Kidney tubule cell (primary cell): ENCODE measurements around the gene BHLHE40.
A peak's percentile ranks its signal among the peaks of the same experiment; 100 is the strongest.
"Not testable (repeated sequence)": the region's sequence is repeated elsewhere in the genome, so short reads cannot be mapped to it uniquely, and the experiment has no call there.

Source experiments
- DNase-seq: peaks from one replicate; pipeline ENCODE4 v3.0.0-alpha.2; 2018; ENCODE audit warnings: low spot score

Gene BHLHE40

DNA sequence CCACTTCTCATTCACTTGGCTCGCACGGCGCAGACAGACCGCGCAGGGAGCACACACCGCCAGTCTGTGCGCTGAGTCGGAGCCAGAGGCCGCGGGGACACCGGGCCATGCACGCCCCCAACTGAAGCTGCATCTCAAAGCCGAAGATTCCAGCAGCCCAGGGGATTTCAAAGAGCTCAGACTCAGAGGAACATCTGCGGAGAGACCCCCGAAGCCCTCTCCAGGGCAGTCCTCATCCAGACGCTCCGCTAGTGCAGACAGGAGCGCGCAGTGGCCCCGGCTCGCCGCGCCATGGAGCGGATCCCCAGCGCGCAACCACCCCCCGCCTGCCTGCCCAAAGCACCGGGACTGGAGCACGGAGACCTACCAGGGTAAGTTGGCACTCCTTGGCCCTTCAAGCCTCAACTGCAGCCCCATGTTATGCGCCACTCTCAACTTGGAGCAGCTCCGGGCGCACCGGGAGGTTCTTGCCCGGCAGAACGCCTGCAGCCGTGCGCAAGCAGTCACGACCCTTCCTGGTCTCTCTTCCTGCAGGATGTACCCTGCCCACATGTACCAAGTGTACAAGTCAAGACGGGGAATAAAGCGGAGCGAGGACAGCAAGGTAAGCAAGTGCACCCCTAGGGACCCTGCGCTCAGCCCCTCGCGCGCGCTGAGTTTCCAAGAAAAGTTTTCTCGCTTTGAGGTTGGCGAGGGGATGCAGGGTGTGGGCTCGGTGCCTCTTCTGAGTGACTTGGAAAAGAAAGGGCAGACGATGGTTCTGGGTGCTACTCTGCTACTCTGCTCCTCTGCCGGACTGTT lies at the start of gene BHLHE40:
TSS of gene BHLHE40 (plus strand) at position 10 of the 801 bp plus-strand sequence. CDS start at position 292, 282 bp downstream.
- no peak for DNase-seq

DNA sequence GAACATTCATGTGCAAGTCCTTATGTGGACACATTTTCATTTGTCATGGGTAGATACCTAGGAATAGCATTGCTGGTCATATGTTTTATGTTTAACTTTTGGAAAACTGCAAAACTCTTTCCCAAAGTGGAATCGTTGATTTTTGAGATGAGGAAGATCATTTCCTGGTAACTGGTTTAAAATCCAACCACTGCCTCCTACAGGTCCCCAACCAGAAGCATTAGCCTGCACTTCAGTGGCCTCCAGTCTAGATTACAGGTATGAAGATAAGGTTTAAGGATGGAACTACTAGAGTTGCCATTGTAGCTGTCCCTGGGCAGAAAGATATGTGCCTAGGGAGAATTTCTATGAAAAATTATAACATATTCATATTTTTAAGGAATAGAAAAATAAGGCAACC lies 48.7 kb upstream of the BHLHE40 start:
- no peak for DNase-seq

DNA sequence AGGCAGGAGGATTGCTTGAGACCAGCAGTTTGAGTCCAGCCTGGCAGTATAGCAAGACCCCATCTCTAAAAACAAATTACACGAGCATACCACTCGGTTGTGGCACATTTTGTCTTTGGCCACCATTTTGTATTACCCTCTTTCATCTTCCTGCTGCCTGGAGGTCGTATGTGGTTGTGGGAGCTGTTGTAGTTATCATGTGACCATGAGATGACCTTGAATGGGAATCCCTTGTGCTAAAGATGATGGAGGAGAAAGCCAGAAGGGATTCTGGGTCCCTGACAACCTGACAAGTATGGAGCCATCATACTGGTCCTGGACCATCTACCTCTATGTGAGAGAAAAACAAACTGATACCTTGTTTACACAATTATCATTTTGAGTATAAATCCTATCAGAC lies 45.2 kb upstream of the BHLHE40 start:
- DNase-seq: no peak

DNA sequence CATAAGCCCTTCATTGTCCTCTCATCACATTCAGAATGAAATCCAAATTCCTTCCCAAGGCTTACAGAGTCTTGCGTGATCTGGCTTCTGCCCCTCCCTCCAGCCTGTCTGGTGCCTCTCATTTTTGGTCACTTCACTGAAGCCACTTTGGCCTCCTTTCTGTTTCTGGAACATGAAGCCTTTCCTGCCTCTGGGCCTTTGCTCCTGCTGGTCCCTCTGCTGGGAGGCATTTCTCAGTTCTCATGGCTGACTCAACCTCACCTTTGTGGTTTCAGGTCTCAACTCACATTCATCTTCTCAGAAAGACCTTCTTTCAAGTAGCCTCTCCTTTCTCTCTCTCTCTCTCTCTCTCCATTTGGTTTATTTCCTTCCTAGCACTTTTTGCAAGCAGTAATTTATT lies 43.9 kb upstream of the BHLHE40 start:
- peak; percentile 57 for DNase-seq

DNA sequence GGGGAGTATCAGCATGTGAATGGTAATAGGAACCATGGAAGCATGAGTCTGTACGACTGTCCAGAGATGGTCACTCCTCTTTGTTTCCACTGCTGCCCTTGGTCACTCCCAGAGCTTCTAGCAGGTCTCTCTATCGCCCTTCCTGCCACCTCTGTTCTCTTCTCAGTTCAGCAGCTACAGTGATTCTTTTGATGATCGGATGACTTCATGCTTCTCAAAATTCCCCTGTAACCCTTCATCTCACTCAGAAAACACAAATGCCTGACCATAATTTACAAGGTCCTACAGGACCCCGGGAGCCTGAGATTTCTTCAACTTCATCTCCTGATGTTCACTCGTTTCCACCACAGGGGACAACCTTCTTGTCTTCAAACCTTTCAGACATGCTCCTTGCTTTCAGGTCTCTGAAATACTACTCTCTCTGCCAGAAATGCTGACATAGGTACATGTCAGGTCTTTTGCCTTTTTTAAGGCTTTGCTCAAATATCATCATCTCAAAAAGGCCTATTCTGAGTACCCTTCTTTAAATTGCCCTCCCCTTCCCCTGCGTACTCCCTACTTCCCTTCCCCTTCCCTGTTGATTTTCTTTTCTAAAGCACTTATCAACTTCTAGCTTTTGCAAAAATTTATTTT lies 42.1 kb upstream of the BHLHE40 start:
- DNase-seq: no peak

DNA sequence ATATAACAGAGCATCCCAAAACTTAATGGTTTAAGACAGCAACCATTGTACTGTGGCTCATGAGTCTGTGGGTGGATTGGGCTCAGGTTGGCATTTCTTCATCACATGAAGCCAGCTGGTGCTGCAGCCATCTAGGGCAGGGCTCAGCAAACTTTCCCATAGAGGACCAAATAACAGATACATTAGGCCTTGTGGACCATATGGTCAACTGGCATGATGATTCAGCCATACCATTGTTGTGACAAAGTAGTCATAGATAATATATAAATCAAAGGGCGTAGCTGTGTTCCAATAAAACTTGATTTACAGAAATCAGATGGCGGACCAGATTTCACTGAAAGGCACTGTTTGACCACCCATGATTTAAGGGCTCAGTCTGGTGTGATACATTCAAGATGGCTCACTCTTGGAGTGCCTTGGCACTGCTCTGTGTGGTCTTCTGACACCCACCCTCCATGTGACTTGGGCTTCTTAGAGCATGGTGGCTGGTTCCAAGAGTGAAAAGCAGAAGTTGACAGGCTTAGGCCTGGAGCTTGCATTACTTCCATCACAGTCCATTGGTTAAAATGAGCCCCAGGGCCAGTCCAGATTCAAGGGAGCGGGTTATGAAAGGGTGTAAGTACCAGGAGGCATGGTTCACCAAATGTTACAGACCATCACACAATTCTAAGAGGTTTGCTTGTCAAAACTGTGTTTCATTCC lies 40.8 kb upstream of the BHLHE40 start:
- no peak for DNase-seq

DNA sequence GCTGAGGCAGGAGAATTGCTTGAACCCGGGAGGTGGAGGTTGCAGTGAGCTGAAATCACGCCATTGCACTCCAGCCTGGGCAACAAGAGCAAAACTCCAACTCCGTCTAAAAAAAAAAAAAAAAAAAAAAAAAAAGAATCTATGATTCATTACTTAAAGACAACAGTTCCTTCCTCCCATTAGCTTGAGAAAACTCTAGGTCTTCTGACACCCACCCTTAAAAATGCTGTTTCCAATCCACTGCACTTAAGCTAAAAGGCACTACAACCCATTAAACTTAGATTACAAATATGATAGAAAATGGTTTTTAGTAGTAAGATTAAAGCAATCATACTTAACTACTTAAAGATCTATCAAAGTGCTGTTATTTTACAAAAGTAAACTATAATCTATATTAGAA lies 40.0 kb upstream of the BHLHE40 start:
- peak; percentile 33 for DNase-seq

DNA sequence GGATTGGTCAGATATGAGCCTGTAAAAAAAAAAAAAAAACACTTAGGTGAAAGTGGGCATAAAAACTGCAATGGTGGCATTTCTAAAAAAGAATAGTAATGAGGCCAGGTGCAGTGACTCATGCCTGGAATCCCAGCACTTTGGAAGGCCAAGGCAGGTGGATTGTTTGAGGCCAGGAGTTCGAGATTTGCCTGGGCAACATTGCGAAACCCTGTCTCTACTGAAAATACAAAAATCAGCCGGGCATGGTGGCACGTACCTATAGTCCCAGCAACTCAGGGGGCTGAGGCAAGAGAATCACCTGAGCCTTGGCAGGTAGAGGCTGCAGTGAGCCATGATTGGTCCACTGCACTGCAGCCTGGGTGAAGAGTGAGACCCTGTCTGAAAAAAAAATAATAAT lies 38.3 kb upstream of the BHLHE40 start:
- DNase-seq: no peak

DNA sequence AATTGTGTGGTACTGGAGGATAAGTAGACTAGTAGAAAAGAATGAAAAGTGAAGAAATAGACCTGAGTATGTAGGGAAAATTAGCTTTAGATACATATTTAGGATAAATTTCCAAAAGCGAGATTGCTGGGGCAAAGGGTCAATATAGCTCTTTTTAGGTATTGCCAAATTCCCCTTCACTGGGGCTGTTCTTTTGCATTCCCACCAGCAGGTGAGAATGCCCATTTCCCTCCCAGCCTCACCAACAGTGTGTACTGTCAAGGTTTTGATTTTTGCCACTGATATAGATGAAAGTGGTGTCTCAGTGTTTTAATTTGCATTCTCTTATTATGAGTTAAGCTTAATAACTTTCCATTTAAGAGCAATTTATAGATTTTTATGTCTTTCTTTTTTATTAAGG lies 35.7 kb upstream of the BHLHE40 start:
- no peak for DNase-seq

DNA sequence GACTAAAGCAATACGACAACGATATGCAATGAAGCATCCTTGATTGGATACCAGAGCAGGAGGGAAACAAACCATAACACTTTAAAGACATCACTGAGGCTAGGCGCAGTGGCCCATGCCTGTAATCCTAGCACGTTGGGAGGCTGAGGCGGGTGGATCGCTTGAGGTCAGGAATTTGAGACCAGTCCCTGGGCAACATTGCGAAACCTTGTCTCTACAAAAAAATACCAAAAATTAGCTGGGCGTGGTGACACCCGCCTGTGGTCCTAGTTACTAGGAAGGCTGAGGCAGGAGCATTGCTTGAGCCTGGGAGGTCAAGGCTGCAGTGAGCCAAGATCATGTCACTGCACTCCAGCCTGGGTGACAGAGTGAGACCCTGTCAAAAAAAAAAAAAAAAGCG lies 33.9 kb upstream of the BHLHE40 start:
- no peak for DNase-seq

DNA sequence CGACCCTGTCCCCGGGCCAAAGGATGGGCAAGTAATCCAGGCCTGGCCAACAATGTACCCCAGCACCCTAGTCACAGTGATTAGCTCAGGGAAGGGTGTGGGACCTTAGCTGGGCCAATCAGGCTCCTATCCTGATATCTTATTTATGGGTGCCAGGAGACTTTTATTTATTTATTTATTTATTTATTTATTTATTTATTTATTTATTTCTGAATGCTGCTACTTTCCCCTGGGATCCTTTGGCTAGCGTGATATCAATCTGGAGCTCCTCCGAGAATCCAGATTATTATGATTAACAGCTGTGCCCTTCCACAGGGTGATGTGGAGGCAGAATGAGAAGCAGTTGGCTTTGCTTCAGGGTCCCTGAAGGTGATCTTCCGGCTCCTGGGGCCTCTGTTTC lies 32.2 kb upstream of the BHLHE40 start:
- DNase-seq: no peak

DNA sequence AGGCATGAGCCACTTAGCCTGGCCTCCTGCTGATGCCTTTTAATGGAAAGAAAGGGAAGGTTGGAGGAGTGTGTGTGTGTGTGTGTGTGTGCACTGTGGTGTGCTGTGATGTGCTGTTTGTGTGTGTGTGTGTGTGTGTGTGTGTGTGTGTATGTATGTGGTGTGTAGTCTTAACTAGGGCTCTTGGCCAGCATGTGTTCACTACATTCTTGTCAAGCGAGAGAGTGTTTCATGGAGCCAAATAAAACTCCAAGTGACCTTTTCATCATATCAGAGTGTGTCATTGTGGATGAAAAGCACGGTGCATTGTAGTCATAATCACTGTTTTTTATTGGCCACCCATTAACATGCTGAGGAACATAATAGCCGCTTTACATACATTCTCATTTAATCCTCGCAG lies 30.8 kb upstream of the BHLHE40 start:
- DNase-seq: peak; percentile 29

DNA sequence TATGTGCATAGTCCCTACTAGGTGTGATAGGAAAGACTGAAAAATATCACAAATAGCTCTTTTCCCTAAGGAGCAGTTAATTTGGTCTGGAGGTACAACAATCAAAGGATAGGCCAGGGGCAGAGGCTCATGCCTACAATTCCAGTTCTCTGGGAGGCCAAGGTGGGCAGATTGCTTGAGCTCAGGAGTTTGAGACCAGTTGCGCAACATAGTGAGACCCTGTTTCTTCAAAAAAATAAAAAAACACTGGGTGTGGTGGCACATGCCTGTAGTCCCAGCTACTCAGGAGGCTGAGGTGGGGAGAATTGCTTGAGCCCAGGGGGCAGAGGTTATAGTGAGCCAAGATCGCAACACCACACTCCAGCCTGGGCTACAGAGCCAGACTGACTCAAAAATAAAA lies 30.2 kb upstream of the BHLHE40 start:
- no peak for DNase-seq

DNA sequence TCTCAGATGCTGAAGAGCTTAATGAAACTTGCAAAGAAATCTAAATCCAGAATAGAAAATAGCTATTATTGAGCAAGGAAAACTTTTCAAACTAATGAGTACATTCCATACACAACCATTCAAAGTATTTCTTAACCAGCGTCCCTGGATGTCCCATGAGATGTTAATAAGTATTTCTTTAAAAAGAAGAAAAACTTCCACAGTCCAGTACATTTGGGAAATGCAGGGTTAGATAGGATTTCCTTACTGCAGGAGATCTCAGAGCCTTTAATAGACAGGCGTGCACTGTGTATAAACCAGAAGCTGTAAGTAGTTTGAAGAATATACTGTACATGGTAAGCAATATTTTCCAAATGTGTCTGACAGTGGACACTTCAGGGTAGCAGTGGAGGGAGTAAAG lies 29.6 kb upstream of the BHLHE40 start:
- no peak for DNase-seq

DNA sequence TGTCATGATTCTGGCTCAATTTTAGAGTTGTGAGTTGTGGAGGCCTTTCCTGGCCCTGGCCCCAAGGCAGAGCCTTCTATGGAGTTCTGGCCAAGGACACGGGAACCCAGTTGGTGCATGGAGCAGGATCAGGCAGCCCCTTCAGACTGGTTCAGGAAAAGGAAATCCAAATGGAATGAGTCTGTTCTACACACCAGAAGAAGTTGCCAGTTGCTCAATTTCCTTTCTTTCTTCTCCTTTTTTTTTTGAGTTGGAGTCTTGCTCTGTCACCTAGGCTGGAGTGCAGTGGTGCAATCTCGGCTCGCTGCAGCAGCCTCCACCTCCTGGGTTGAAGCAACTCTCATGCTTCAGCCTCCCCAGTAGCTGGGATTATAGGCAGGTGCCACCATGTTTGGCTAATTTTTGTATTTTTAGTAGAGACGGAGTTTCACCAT lies 28.9 kb upstream of the BHLHE40 start:
- DNase-seq: no peak

DNA sequence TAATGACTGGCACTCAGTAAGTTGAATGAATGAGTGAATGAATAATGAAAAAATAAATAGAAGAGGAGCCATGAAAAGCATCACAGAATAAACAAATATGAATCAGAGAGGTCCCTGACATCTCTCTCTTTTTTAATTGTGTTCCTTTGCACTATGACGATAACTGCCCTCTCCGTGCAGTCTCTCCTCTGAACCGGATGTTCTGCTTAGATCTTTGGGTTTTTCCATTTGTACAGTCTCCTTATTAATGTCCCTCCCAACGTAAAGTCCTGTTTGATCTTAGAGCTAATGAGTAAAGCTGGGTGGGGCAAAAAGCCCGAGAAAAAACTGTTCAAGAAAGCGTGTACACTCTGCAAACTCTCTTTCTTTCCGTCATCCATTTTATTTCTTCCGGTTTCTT lies 28.3 kb upstream of the BHLHE40 start:
- no peak for DNase-seq

DNA sequence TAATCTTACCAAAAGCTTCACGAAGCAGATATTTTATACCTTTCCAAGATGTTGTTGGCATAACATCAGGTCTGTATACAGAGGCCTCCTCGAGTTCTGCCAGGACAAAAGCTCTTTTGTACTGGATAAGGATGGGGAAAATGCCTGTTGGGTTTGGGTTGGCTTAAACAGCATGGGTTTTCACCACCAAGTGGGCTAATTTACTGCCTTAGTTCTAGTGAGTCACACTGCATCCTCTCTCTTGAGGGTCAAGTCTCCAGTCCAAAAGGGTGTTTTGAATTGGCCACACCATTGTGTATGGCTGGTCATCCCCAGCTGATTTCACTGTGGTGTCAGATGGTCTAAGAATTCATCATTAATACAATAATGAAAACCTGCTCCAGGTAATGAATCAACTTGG lies 26.1 kb upstream of the BHLHE40 start:
- no peak for DNase-seq

DNA sequence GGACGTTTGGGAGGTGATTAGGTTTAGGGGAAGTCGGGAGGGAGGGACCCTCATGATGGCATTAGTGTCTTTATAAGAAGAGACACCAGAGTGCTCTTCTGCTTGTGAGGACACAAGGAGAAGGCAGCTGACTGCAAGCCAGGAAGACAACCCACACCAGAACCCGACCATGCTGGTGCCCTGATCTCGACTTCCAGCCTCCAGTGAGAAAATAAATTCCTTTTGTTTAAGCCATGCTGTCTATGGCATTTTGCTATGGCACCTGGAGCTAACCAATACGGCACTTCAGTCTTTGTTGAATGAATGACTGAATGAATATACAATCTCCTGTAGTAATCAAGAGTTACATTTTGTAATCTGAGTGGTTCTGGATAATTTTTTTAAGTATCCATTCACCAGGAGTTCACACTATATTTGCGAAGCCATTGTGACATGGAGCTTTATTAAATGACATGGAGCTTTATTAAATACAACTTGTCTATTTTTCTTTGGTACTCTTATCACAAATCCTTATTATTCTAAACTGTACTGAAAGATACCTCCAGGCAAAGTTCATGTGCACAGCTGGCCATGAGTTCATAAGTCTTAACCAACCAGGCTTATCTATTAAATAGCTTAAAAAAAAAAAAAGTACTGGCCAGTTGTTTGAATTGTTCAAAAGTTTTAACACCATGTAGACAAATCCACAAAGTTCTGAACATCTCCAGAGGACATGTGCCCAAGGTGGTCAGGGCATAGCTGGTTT lies 24.8 kb upstream of the BHLHE40 start:
- DNase-seq: no peak

DNA sequence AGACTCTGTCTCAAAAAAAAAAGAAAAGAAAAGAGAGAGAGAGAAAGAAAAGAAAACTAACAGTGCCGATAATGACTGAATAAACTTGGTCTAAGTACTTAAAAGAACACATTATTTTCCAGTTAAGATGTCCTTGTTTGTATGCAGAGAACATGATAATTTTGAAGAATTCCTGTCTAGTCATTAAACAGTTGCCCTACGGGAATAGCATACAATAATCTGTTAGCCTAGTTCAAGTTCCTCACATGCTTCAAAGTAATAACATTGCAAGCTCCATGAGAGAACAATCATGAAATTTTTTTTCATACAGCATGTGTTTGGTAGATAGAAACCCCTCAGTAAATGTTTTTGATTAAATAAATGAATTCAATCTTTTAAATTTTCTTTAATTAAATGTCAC lies 23.1 kb upstream of the BHLHE40 start:
- no peak for DNase-seq

DNA sequence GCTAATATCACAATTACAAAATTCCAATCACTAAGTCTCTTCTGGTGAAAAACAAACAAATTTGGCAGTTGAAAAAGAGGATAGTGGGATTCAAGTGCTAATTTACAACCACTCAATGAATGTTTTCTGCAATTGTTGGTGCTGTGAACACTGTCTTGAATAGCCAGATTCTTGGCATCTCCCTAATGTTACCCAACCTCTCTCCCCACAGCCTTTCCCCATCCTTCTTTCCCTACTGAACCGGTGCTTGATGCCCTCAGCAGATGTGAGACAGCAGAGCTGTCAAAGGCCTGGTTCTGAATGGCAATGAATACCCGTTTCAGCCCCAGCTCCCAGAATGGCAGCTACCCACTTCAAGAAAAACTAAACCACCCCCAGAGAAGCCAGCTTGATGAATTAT lies 22.5 kb upstream of the BHLHE40 start:
- no peak for DNase-seq

DNA sequence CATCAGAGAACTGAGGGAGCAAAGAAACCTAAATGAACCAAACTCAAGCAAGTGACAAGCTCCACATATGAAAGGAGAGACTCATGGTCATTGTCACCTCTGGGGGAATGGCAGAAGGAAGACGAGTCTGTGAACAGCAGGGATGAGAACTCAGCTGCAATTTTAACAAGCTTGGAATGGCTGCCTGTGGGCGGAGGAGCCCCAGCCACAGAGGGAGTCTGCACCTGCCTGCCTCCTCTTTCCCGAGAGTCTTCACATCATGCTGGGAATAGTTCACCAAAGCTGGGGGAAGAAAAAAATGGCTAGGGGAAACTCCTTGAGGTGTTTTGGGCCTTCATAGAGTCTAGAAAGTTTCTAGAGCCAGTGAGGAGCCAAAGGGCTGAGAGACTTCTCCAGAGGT lies 21.3 kb upstream of the BHLHE40 start:
- DNase-seq: no peak

DNA sequence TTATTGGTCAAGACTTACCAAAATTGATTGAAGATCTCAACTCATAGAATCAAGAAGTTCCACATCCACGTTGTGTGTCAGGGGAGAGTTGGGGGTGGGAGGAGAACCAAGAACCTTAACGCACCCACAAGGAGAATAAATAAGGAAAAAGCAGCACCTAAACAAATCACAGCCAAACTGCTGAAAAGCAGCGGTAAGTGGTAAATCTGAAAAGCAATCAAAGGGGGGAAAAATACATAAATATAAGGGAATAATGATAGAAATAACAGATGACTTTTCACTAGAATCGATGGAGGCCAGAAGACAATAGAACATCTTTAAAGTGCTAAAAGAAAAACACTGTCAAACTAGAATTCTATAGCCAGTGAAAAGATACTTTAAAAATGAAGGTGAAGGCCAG lies 20.1 kb upstream of the BHLHE40 start:
- DNase-seq: no peak

DNA sequence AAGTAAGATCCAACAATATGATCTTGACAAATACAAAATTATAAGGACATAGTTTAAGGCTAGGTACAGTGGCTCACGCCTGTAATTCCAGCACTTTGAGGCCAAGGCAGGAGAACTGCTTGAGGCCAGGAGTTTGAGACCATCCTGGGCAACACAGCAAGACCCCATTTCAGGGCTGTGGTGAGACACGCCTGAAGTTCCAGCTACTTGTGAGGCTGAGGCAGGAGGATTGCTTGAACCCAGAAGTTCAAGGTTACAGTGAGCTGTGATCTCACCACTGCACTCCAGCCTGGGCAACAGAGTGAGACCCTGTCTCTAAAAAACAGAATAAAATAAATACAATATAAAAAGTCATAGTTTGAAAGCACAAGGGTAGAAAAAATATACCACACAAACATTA lies 17.4 kb upstream of the BHLHE40 start:
- DNase-seq: not testable (repeated sequence)
